ENCODE results near the gene THRSP.
A peak's percentile ranks its signal among the peaks of the same experiment; 100 is the strongest.
"Not testable (repeated sequence)": the region's sequence is repeated elsewhere in the genome, so short reads cannot be mapped to it uniquely, and the experiment has no call there.

THRSP gene

GRCh38 chr11:78069465-78069864 is 5.8 kb downstream of the THRSP start:
- Histone ChIP-seq H3K4me3 (no peak overlapping the region), H3K27ac (no peak overlapping the region)
- DNase-seq (ENCODE audit: low spot score) = no peak
- no peak for TF ChIP-seq CTCF (IDR thresholded peaks at IDR 0.05)

GRCh38 chr11:78070621-78071020 is 7.0 kb downstream of the THRSP start:
- Histone ChIP-seq H3K4me3 (no peak overlapping the region), H3K27ac (no peak overlapping the region)
- TF ChIP-seq CTCF (IDR thresholded peaks at IDR 0.05) = no peak
- DNase-seq (ENCODE audit: low spot score) = no peak

GRCh38 chr11:78071717-78072116 is 8.1 kb downstream of the THRSP start:
- H3K27ac ChIP-seq = no peak overlapping the region

GRCh38 chr11:78072455-78072854 is 8.8 kb downstream of the THRSP start:
- no peak for TF ChIP-seq CTCF (IDR thresholded peaks at IDR 0.05)

More at GRCh38 chr11:78071717-78072116, 8.1 kb downstream of the THRSP start:
- DNase-seq (ENCODE audit: low spot score) = no peak
- no peak overlapping the region for H3K4me3 ChIP-seq
- no peak for TF ChIP-seq CTCF (IDR thresholded peaks at IDR 0.05)

GRCh38 chr11:78074756-78075155 is 11.1 kb downstream of the THRSP start:
- no peak for TF ChIP-seq CTCF (IDR thresholded peaks at IDR 0.05)
- Histone ChIP-seq H3K4me3 (no peak overlapping the region), H3K27ac (no peak overlapping the region)
- no peak for DNase-seq (ENCODE audit: low spot score)

More at GRCh38 chr11:78072455-78072854, 8.8 kb downstream of the THRSP start:
- no peak overlapping the region for H3K4me3 ChIP-seq
- DNase-seq (ENCODE audit: low spot score) = no peak
- H3K27ac ChIP-seq = no peak overlapping the region

- peak overlapping the region; percentile 34 for H3K4me3 ChIP-seq
- H3K27ac ChIP-seq = no peak overlapping the region
- DNase-seq (ENCODE audit: low spot score) = no peak
- no peak for TF ChIP-seq CTCF (IDR thresholded peaks at IDR 0.05)
Observed at GRCh38 chr11:78076733-78077403, 13.2 kb downstream of the THRSP start.

- H3K4me3 ChIP-seq = peak overlapping the region; percentile 84
- H3K27ac ChIP-seq; DNase-seq (ENCODE audit: low spot score): not testable (repeated sequence)
Observed at GRCh38 chr11:78077592-78077991, 13.9 kb downstream of the THRSP start.
